K562 (cell line): Measurements from ENCODE around the gene LSM4. TPM values are rescaled to one million over a fixed set of nuclear protein-coding genes. Genes with fewer than 3 reads are reported as not detected.

ENCODE experiments used
- CCAR2 ChIP-seq: fragments of 200-400 bp; formaldehyde crosslinking; IDR thresholded peaks from 2 replicates; pipeline ENCODE4 v1.6.1; 2017; ENCODE audit warnings: mild to moderate bottlenecking, low read depth, low read length
- CREB3L1 ChIP-seq: fragments of 450-650 bp; IDR thresholded peaks from 2 replicates; pipeline ENCODE4 v1.6.1; 2014; ENCODE audit warnings: low read depth, mild to moderate bottlenecking, moderate library complexity, borderline replicate concordance
- CTCF ChIP-seq, 3 experiments: IDR thresholded peaks in 2 of 3; conservative IDR thresholded peaks in 1 of 3; 2 replicates each; pipeline ENCODE4 v1.5.1; 2011 to 2012; ENCODE audit warnings: low read length in 3 of 3, mild to moderate bottlenecking in 3 of 3, control low read depth in 2 of 3, improper control_type of control experiment in 1 of 3, inconsistent platforms in 1 of 3, low read depth in 1 of 3, mixed read lengths in 1 of 3, moderate library complexity in 1 of 3; ENCODE audit not compliant: insufficient read depth in 2 of 3
- DMBX1 ChIP-seq: fragments of 250-450 bp; sonication (Bioruptor Pico); IDR thresholded peaks from 2 replicates; pipeline ENCODE4 v1.8.0; 2022; ENCODE audit warnings: inconsistent platforms, mild to moderate bottlenecking, moderate library complexity, borderline replicate concordance
- ESRRB ChIP-seq: fragments of 250-450 bp; sonication (Bioruptor Pico); IDR thresholded peaks from 2 replicates; pipeline ENCODE4 v1.5.0; 2020; ENCODE audit warnings: mild to moderate bottlenecking, moderate library complexity, borderline replicate concordance
- MBD2 ChIP-seq: sonication (generic); IDR thresholded peaks from 2 replicates; pipeline ENCODE4 v1.6.1; 2016; ENCODE audit warnings: low read depth, borderline replicate concordance
- POLR2B ChIP-seq: fragments of 450-650 bp; IDR thresholded peaks from 2 replicates; pipeline ENCODE4 v1.6.1; 2018; ENCODE audit warnings: low read depth; ENCODE audit not compliant: partially characterized antibody
- POLR3G ChIP-seq: IDR thresholded peaks from 2 replicates; pipeline ENCODE4 v1.6.1; 2011; ENCODE audit not compliant: insufficient read length, insufficient replicate concordance; ENCODE audit errors: extremely low read depth
- RNF219 ChIP-seq: fragments of 250-450 bp; sonication (Bioruptor Pico); IDR thresholded peaks from 2 replicates; pipeline ENCODE4 v1.5.0; 2022; ENCODE audit warnings: mild to moderate bottlenecking
- ZHX1 ChIP-seq: fragments of 150-350 bp; conservative IDR thresholded peaks from 2 replicates; pipeline ENCODE4 v1.6.1; 2014; ENCODE audit warnings: low read length
- ZNF174 ChIP-seq: fragments of 250-450 bp; sonication (Bioruptor Pico); IDR thresholded peaks from 2 replicates; pipeline ENCODE4 v1.4.0; 2020; ENCODE audit warnings: mild to moderate bottlenecking
- ZNF408 ChIP-seq: fragments of 250-450 bp; sonication (Bioruptor Pico); IDR thresholded peaks from 2 replicates; pipeline ENCODE4 v1.4.0; 2020; ENCODE audit warnings: low read depth, mild to moderate bottlenecking, moderate library complexity
- ZNF668 ChIP-seq: fragments of 250-450 bp; sonication (Bioruptor Pico); IDR thresholded peaks from 2 replicates; pipeline ENCODE4 v1.8.0; 2022; ENCODE audit warnings: mild to moderate bottlenecking, inconsistent platforms
- ZNF707 ChIP-seq: fragments of 250-450 bp; sonication (Bioruptor Pico); conservative IDR thresholded peaks from 2 replicates; pipeline ENCODE4 v1.8.0; 2022; ENCODE audit warnings: inconsistent platforms, mild to moderate bottlenecking, moderate library complexity
- ZNF76 ChIP-seq: fragments of 250-450 bp; sonication (Bioruptor Pico); IDR thresholded peaks from 2 replicates; pipeline ENCODE4 v1.4.0; 2020; ENCODE audit warnings: mild to moderate bottlenecking, moderate library complexity, borderline replicate concordance
- polyA plus RNA-seq, 8 experiments: library from polyadenylated mRNA; depleted of rRNA in 4 of 8; stranded (reverse) in 5 of 8; unstranded in 3 of 8; fragments of >200 nt; fragmentation: Nextera tagmentation in 2 of 8; fragmentation: Illumina TruSeq in 1 of 8; extraction: Ambion mirVana in 2 of 8; extraction: Trizol in 1 of 8; gene quantifications; 2 replicates each; pipeline versions ENCODE4 v1.2.1 to v1.2.3, GENCODE V29; 2011 to 2014; ENCODE audit warnings: inconsistent platforms in 1 of 8, missing spikeins in 1 of 8
- total RNA-seq, 7 experiments: library from RNA; depleted of rRNA in 6 of 7; stranded (reverse); fragments of >200 nt in 6 of 7; fragmentation: Illumina TruSeq in 2 of 7; extraction: Trizol in 2 of 7; gene quantifications; 2 replicates each; pipeline versions ENCODE4 v1.2.1 to v1.2.3, GENCODE V29; 2011 to 2021; ENCODE audit warnings: low replicate concordance in 1 of 7

Gene LSM4
- total and polyA plus RNA-seq, 9 of the 15 experiments (the other 6 are each of a cell fraction or from before 2014, with no cell fraction given), result 11.9 to 763 (median 202) TPM

GRCh38 chr19:18317961-18318800 is 4.7 kb downstream of the LSM4 start (continued):
- TF ChIP-seq ZHX1 (no peak), RNF219 (no peak), MBD2 (no peak), POLR2B (no peak), CTCF (IDR thresholded peaks at IDR 0.05 in 2 of 3, conservative IDR thresholded peaks at IDR 0.05 in 1 of 3; ENCODE audit: insufficient read depth in 2 of 3, low read depth in 1 of 3, low read length in 3 of 3) (no peak), ZNF668 (CRISPR knock-in tag) (no peak), ESRRB (CRISPR knock-in tag) (no peak), ZNF408 (no peak), ZNF76 (CRISPR knock-in tag) (peak; percentile 48; the same call in 1 of the 2 replicates), DMBX1 (CRISPR knock-in tag) (peak; percentile 86), CREB3L1 (no peak), ZNF707 (CRISPR knock-in tag) (no peak), POLR3G (no peak), CCAR2 (no peak), ZNF174 (no peak)
